D341Med (cell line): ENCODE data around the gene TMEM185A.
"Not testable (repeated sequence)": the region's sequence is repeated elsewhere in the genome, so short reads cannot be mapped to it uniquely, and the experiment has no call there.

Experiments used
- DNase-seq: peaks from one replicate; pipeline ENCODE4 v3.0.0; 2012; ENCODE audit warnings: low spot score

The TMEM185A gene

GRCh38 chrX:149631234-149632165, at the start of gene TMEM185A:
Gene TMEM185A, minus strand, starts transcription at chrX:149631792. Its CDS starts 212 bp downstream, at chrX:149631580.
- peak; percentile 87 for DNase-seq

DNA sequence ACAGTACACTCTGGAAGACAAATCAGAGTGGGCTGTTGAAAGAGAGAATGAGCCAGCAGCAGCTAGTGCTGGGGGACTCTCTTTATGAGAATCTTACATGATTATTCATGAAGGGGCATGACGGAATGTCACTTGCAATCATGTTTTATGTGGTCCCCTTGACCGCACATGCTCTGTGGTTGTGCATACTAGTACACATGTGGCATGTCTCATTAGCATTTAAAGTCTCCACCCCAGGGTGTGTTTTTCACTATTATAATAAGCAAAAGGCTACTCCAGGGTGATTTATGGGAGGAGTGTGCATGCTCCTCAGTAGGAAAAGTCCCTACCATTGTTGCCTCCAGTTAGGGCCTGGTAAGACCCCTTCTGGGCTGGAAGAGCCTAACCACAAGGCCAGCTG, 49.6 kb upstream of the TMEM185A start:
- DNase-seq, result no peak

DNA sequence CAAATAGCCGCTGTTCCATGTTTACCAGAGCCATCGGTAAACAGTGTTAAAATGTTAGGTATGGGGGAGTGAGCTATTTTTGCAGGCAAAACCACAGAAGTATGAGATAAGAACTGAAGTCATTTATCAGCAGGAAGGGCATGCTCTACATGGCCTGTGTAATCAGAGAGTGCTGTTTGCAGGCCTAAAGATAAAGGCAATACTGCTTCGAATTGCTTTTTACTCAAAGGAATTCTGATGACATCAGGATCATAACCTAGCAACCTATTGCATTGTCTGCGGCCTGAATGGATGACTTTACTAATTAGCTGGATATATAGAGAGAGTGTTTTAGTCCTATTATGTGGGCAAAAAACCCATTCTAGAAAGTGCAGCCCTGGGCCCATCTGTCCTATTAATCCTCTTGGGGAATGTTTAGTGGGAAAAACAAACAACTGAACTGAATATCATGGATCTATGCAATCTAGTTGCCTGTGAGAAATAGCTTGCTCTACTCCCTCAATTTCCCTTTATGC, 47.6 kb upstream of the TMEM185A start:
- not testable (repeated sequence) for DNase-seq

- DNase-seq, result not testable (repeated sequence)
Measured at GRCh38 chrX:149675554-149675953, 44.0 kb upstream of the TMEM185A start.

DNA sequence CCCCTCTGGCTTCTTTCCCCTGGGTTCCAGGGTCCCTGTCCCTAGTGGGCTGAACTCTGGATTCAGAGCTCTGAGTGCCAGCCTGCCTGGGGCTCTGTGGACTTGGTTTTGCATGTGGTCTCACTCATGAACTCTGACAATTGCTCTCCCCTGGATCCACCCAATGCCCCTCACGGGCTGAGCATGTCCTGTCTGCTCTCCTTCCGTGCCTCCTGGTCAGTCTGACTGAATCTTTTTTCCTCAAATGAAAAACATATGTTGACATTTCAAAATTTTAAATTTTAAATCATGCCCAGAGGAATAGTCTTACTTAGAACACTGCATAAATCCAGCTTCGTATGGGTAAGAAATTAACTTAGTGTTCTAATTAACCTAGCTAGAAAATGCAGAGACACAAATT, 43.5 kb upstream of the TMEM185A start:
- not testable (repeated sequence) for DNase-seq

- not testable (repeated sequence) for DNase-seq
Measured at GRCh38 chrX:149660613-149661012, 29.0 kb upstream of the TMEM185A start.

DNA sequence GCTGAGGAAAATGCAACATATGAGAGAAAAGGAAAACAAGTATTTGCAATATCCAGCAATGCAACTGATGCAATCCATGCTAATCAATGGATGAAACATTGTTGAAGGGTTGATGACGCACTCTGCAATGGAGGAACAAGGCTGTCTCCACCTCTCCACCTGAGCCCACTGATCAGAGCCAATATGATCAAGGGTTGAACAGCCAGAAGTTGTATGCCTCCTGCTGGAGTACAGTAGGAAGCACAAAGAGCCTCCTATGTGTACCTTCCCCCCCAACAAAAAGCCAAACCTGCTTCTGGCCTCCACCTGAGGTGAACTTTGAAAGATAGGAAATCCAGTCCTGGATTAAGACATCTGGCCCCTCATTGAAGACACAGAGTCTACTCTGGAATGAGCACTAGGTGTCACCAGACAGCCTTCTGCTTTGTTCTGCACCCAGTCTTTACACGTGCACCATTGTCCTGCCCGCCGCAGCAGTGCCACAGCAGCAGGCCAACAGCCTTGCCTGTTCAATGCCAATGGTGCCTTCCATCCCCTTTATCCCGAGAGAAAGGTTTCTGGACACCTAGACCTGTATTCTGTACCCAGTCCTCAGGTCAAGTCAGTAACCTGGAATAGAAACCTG, 24.8 kb upstream of the TMEM185A start:
- DNase-seq, result not testable (repeated sequence)

GRCh38 chrX:149652232-149652981, 20.8 kb upstream of the TMEM185A start:
- DNase-seq, result no peak

DNA sequence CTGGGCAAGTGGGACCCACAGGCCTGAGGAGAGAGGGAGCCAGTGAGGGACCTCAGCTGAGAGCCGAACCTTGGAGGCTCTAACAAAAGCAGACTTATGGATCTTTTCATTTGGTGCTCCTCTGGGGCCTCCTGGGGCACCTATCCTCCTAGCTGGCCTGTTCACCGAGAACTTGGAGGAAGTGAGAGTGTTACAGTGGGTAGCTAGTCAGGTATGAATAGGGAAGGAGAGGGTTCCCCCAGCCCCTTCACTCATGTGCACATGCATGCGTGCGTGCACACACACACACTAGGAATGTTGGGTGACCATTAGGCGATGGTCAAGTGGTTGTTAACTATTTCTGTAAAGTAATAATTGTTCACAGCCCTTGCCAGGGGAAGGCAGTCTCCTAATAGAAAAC, 18.6 kb upstream of the TMEM185A start:
- DNase-seq, result no peak

DNA sequence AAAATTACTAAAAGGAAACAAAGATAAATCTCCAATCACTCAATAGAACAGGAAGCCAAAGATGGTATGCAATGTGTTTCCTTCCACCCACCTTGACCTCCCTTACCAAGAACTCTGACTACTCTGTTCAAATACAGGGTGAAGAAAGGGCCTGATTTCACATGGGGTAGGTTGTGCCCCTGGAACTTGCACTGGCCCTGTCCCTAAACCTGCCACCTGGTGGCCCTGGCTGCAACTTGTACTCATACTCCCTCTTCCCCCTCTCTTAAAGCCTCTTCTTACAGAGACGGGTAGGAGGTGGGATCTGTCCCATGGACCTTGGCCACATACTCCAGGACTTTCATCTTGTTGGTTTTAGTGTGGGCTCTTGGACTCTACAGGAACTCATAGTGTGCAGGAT, 17.3 kb upstream of the TMEM185A start:
- DNase-seq, result no peak

DNA sequence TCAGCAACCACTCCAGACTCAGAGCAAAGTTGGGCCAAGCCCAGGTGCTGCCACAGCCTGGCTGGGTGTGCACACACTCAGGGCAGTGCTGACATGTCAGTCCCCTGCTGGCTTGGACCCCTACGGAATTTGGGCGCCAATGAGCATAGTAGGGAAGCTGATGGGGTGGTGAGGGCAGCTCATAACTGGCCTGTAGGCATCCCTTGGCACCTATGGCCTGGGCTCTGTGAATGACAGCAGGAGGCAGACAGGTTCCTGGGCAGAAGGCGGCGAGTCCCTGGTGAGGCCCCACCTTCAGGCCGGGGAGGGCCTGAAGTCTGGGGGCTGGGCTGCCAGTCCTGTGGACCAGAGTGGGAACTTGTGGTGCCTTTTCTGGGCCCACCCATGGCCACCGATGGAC, 15.9 kb upstream of the TMEM185A start:
- no peak for DNase-seq

DNA sequence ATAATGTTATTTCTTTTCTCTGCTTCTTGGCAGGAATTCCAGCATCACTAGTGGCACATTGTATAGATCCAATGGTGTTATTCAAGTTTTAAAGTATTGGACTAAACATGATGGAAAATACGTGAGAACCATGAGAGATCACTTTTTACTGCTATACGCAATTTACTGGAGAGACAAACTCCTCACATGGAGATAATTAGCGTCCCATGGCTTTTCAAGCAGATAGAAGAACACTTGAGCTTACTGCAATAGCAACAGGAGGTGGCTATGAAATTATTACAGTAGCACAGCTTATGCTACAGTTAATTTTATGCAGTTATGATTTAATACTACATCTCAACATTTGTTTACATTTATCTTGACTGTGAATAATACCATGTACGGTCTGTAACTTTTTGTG, 11.9 kb upstream of the TMEM185A start:
- no peak for DNase-seq

DNA sequence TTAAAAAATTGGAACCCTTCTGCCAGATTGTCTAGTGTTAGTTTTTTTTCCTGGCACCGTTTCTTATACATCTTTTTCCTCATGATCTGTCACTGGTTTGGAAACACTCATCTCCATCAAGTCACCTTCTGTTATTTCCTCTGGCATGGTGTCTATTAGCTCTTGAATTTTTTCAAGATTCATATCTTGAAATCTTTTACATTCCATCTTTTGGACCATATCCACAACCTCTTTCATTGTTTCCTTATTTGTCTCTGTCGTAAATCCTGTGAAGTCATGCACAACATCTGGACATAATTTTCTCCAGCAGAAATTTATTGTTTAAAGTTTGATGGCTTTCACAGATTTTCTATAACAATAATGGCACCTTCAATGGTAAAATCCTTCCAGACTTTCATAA, 10.2 kb upstream of the TMEM185A start:
- DNase-seq, result no peak

DNA sequence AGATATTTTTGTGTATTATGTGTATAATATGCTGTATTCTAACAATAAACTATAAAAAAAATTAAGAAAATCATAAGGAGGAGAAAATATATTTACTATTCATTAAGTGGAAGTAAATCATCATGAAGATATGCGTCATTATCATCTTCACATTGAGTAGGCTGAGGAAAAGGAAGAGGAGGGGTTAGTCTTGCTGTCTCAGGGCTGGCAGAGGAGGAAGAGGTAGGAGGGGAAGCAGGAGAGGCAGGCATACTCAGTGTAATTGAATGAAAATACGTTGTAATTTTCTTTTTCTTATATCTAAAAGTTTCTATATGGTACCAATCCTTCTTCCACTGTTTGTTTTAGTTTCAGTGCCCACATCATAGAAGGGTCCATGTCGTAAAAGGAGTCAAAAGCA, 9.8 kb upstream of the TMEM185A start:
- no peak for DNase-seq

GRCh38 chrX:149639568-149639967, 8.0 kb upstream of the TMEM185A start:
- no peak for DNase-seq

DNA sequence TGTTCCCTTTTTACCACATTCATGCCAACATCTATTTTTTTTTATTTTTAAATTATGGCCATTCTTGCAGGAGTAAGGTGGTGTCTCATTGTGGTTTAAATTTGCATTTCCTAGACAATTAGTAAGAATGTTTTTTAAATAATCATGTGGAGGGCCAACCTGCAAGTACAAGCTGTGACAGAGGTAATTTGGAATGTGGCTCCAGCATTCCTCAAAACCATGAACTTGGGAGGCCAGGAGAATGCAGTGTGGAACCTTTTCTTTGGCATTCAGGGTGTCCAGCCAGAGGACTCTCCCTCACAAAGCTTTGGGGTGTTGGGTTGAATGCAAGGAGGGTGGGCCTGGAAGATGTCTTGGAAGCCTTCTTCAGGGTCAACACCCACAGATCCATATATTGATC, 7.3 kb upstream of the TMEM185A start:
- no peak for DNase-seq

- DNase-seq, result no peak
Measured at GRCh38 chrX:149633511-149633910, 1.9 kb upstream of the TMEM185A start.

DNA sequence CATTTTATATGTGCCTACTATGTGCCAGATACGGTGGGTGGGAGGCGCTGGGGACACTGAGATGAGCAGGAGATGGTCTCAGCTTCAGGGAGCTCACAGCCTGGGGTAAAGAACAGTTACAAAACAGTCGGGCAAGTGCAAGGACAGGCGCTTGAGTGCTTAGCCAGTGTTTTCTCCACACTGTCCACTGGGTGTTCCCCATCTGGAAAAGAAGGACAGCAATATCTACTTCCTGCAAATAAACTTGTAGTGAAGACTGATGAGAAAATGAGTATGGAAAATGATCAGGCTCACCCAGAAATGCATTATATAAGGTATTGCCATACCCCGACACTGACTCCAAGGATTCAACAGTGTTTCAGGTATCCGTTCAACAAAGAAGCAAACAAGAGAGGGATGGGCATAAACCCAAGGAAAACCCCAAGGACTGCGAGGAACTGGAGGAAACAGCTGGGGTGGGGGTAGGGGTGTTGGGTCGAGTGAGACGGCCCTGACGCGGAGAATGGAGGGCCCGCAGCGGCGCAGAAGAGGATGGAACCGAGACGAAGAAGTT, 835 bp downstream of the TMEM185A start:
- no peak for DNase-seq

- no peak for DNase-seq
Measured at GRCh38 chrX:149629730-149630387, 1.7 kb downstream of the TMEM185A start.

- DNase-seq, result no peak
Measured at GRCh38 chrX:149628768-149629167, 2.8 kb downstream of the TMEM185A start.

GRCh38 chrX:149628280-149628679, 3.3 kb downstream of the TMEM185A start:
- DNase-seq, result no peak

DNA sequence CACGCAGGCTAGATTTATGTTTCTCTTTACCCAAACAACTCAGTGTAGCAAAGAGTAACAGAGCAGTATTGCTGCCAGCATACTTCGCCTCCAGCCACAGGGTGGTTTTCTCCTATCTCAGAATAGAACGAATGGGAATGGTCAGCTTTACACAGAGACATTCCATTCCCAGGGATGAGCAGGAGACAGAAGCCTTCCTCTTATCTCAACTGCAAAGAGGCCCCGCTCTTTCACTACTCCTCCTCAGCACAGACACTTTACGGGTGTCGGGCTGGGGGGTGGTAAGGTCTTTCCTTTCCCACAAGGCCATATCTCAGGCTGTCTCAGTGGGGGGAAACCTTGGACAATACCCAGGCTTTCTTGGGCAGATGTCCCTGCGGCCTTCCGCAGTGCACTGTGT, 4.8 kb downstream of the TMEM185A start:
- not testable (repeated sequence) for DNase-seq
